Osteocyte (in vitro differentiated cells): ENCODE measurements around the gene NOTUM. TPM values are rescaled to one million over a fixed set of nuclear protein-coding genes. Genes with fewer than 3 reads are reported as not detected.
A peak's percentile ranks its signal among the peaks of the same experiment; 100 is the strongest.

ENCODE experiments used
- DNase-seq: peaks from one replicate; pipeline ENCODE4 v3.0.0; 2021; ENCODE audit warnings: mixed read lengths; ENCODE audit not compliant: unreplicated experiment; ENCODE audit errors: extremely low spot score
- H3K27ac Mint-ChIP-seq: one replicate; pipeline ENCODE4 v1.8.0; 2021; ENCODE audit warnings: mild to moderate bottlenecking, mixed read lengths; ENCODE audit not compliant: unreplicated experiment
- H3K27me3 Mint-ChIP-seq: one replicate; pipeline ENCODE4 v1.8.0; 2021; ENCODE audit warnings: mixed read lengths; ENCODE audit not compliant: unreplicated experiment
- H3K36me3 Mint-ChIP-seq: one replicate; pipeline ENCODE4 v1.8.0; 2021; ENCODE audit warnings: mixed read lengths; ENCODE audit not compliant: unreplicated experiment
- H3K4me1 Mint-ChIP-seq: one replicate; pipeline ENCODE4 v1.8.0; 2021; ENCODE audit warnings: mixed read lengths; ENCODE audit not compliant: unreplicated experiment
- H3K4me3 Mint-ChIP-seq: one replicate; pipeline ENCODE4 v1.8.0; 2021; ENCODE audit warnings: mild to moderate bottlenecking, moderate library complexity, mixed read lengths; ENCODE audit not compliant: unreplicated experiment
- H3K9me3 Mint-ChIP-seq: one replicate; pipeline ENCODE4 v1.8.0; 2021; ENCODE audit warnings: mixed read lengths; ENCODE audit not compliant: unreplicated experiment
- CTCF ChIP-seq: fragments of 200-600 bp; sonication (generic); IDR thresholded peaks from 2 replicates; pipeline ENCODE4 v1.5.0; 2021; ENCODE audit warnings: antibody characterized with exemption, mild to moderate bottlenecking, moderate library complexity
- total RNA-seq: library from RNA; stranded (reverse); gene quantifications from 2 replicates; pipeline ENCODE4 v1.2.1, GENCODE V29; 2021

Gene NOTUM
- total RNA-seq, 1 donor from 2014 or later = 0.30 TPM

- H3K27ac Mint-ChIP-seq = no peak overlapping the region
- DNase-seq = no peak
- peaks cover 2% of the 10 kb centered on the region for H3K4me1 Mint-ChIP-seq
- no peaks in the 10 kb centered on the region for H3K36me3 Mint-ChIP-seq
- no peak overlapping the region for H3K4me3 Mint-ChIP-seq
- no peaks in the 10 kb centered on the region for H3K9me3 Mint-ChIP-seq
- peaks cover 29% of the 10 kb centered on the region for H3K27me3 Mint-ChIP-seq
- TF ChIP-seq CTCF = no peak
These were observed 643 bp downstream of the NOTUM start for GRCh38 chr17:81960130-81960958.

GRCh38 chr17:81959362-81960129, 1.4 kb downstream of the NOTUM start:
- Mint-ChIP-seq H3K9me3 (no peaks in the 10 kb centered on the region), H3K27ac (no peak overlapping the region), H3K4me3 (no peak overlapping the region), H3K36me3 (no peaks in the 10 kb centered on the region), H3K27me3 (peaks cover 29% of the 10 kb centered on the region), H3K4me1 (peaks cover 2% of the 10 kb centered on the region)
- peak; percentile 89 for DNase-seq
- TF ChIP-seq CTCF = peak; percentile 89

GRCh38 chr17:81958633-81959342, 2.2 kb downstream of the NOTUM start:
- Mint-ChIP-seq H3K27ac (no peak overlapping the region), H3K36me3 (no peaks in the 10 kb centered on the region), H3K27me3 (peaks cover 29% of the 10 kb centered on the region), H3K9me3 (no peaks in the 10 kb centered on the region), H3K4me1 (peaks cover 2% of the 10 kb centered on the region), H3K4me3 (peak overlapping the region; percentile 35)
- no peak for TF ChIP-seq CTCF
- DNase-seq = no peak

GRCh38 chr17:81957691-81958432, 3.1 kb downstream of the NOTUM start:
- no peak overlapping the region for H3K4me3 Mint-ChIP-seq
- H3K9me3 Mint-ChIP-seq = no peaks in the 10 kb centered on the region
- no peak for DNase-seq
- H3K27ac Mint-ChIP-seq = no peak overlapping the region
- H3K36me3 Mint-ChIP-seq = no peaks in the 10 kb centered on the region
- peaks cover 2% of the 10 kb centered on the region for H3K4me1 Mint-ChIP-seq
- peaks cover 21% of the 10 kb centered on the region for H3K27me3 Mint-ChIP-seq
- TF ChIP-seq CTCF = no peak
